Brain microvascular endothelial cell (primary cell): ENCODE measurements around the gene SCLY.

Source experiments
- DNase-seq: peaks from one replicate; pipeline ENCODE4 v3.0.0-alpha.2; 2020
- H3K27ac ChIP-seq: fragments of 250-450 bp; sonication (Bioruptor Pico); 2 replicates; pipeline ENCODE4 v1.5.1; 2020; ENCODE audit warnings: mild to moderate bottlenecking, moderate library complexity
- H3K27me3 ChIP-seq: fragments of 250-450 bp; sonication (Bioruptor Pico); replicated peaks from 2 replicates; pipeline ENCODE4 v1.5.1; 2020; ENCODE audit warnings: mild to moderate bottlenecking
- H3K36me3 ChIP-seq: fragments of 250-450 bp; sonication (Bioruptor Pico); replicated peaks from 2 replicates; pipeline ENCODE4 v1.5.1; 2020; ENCODE audit warnings: mild to moderate bottlenecking
- H3K4me3 ChIP-seq: 2 replicates; pipeline ENCODE4 v1.5.1; 2011; ENCODE audit warnings: low read depth, mild to moderate bottlenecking, control low read depth, low read length, moderate library complexity
- in situ Hi-C: cut with HindIII; loops from 2 replicates; pipeline ENCODE4 v1.10.0; 2017; ENCODE audit warnings: low sequenced_read_pairs, low pct_ligation_motif_present
- TF ChIP-seq, protein P1 (sequence below): IDR thresholded peaks from 2 replicates; pipeline ENCODE4 v1.5.1; 2011; ENCODE audit warnings: low read depth, mild to moderate bottlenecking, moderate library complexity, low read length, control low read depth, inconsistent platforms; ENCODE audit errors: missing control alignments

Gene SCLY

GRCh38 chr2:238131761-238132462, 71.1 kb downstream of the SCLY start:
- in situ Hi-C loops, result no loop called here
- no peak for DNase-seq
- no peak overlapping the region for H3K4me3 ChIP-seq
- TF ChIP-seq, protein P1, sequence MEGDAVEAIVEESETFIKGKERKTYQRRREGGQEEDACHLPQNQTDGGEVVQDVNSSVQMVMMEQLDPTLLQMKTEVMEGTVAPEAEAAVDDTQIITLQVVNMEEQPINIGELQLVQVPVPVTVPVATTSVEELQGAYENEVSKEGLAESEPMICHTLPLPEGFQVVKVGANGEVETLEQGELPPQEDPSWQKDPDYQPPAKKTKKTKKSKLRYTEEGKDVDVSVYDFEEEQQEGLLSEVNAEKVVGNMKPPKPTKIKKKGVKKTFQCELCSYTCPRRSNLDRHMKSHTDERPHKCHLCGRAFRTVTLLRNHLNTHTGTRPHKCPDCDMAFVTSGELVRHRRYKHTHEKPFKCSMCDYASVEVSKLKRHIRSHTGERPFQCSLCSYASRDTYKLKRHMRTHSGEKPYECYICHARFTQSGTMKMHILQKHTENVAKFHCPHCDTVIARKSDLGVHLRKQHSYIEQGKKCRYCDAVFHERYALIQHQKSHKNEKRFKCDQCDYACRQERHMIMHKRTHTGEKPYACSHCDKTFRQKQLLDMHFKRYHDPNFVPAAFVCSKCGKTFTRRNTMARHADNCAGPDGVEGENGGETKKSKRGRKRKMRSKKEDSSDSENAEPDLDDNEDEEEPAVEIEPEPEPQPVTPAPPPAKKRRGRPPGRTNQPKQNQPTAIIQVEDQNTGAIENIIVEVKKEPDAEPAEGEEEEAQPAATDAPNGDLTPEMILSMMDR, result no peak
- H3K27ac ChIP-seq, result no peak overlapping the region
- H3K36me3 ChIP-seq, result no peaks in the 10 kb centered on the region
- H3K27me3 ChIP-seq, result no peaks in the 10 kb centered on the region

DNA sequence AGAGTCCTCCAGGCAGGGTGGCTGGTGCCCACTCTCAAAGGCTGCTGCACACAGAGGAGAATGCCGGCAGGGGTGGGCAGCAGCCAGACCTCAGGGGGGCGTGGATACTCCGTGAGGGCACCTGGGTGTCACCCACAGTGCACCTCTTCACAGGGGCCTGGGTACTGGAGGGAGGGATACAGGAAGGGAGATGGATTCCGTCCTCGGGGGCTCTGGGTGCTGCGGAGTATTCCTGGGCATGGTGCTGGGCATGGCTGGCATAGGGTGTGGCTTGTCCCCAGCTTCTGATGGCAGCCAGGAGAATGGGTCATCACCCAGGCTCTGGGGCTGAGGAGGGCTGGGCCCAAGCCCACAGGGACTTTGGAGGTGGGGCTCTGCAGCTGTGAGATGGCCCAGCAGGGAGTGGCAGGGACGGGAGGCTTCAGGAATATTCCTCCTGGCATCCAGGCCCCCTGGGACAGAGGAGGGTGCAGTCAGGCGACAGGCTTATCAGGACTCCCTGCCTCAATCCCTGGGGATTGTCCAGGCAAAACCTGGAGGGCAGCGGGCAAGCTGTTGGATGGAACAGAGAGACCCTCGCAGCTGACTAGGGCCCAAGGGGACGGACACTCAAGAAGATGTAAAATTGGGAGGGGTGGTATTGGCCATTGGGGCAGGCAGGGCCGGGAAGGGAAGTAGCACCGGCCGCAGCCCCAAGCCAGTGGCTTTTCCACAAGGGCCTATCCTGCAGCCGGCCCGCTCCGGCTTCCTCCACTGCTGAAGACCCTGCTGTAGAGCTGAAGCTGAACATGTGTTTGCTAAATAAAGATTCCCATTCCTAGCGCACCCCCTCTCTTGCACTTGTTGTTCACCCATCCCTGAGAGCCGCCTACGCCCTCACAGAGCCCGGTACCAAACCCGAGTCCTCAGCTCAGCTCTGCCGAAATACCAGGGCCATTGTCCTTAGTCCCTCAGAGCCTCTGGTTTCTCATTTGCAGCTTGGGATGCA, 72.0 kb downstream of the SCLY start:
- TF ChIP-seq, protein P1, result no peak
- in situ Hi-C loops, result no loop called here
- DNase-seq, result no peak
- Histone ChIP-seq H3K27ac (no peak overlapping the region), H3K4me3 (no peak overlapping the region), H3K27me3 (no peaks in the 10 kb centered on the region), H3K36me3 (no peaks in the 10 kb centered on the region)

DNA sequence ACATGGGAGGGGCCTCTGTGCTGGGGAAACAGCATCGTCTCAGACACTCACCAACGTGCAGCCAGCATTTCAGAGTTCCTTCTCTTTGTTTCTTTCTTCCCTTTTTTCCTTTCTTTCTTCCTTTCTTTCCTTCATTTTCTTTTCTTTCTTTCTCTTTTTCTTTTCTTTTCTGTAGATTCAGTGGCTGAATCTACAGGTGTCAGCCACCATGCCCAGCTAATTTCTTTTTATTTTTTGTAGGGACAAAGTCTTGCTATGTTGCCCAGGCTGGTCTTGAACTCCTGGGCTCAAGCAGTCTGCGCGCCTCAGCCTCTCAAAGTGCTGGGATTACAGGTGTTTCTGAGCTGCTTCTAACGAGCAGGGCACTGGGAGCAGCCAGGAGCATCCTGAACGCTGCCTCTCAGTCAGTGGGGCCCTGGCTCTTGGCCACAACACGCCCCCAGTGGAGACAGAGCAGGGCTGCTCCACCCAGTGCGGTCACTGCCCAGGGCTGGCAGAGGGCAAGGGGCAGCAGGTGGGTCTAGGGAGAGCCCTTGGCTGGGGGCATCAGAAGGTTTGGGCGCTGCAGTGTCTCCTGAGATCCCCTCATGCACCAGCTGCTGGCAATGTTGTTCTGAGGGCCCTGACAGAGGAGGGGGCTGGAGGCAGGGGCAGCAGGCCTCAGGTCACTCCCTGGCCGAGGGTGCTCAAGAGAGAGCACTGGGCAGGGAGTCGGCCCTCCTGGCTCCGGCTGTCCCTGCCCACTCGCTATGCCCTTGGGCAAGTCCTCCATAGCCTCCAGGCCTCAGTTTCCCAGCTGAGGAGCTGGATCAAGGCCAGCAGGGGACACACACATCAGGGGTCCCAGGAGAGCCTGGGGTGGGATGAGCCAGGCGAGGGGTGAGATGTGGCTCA, 72.9 kb downstream of the SCLY start:
- no peak for DNase-seq
- no peak overlapping the region for H3K27ac ChIP-seq
- no peaks in the 10 kb centered on the region for H3K27me3 ChIP-seq
- no peaks in the 10 kb centered on the region for H3K36me3 ChIP-seq
- TF ChIP-seq, protein P1, result no peak
- in situ Hi-C loops, result no loop called here
- no peak overlapping the region for H3K4me3 ChIP-seq

- H3K27me3 ChIP-seq, result no peaks in the 10 kb centered on the region
- TF ChIP-seq, protein P1, result no peak
- DNase-seq, result no peak
- no peak overlapping the region for H3K27ac ChIP-seq
- H3K4me3 ChIP-seq, result no peak overlapping the region
- H3K36me3 ChIP-seq, result no peaks in the 10 kb centered on the region
- in situ Hi-C loops, result no loop called here
Observed at GRCh38 chr2:238134393-238134785, 73.6 kb downstream of the SCLY start.

DNA sequence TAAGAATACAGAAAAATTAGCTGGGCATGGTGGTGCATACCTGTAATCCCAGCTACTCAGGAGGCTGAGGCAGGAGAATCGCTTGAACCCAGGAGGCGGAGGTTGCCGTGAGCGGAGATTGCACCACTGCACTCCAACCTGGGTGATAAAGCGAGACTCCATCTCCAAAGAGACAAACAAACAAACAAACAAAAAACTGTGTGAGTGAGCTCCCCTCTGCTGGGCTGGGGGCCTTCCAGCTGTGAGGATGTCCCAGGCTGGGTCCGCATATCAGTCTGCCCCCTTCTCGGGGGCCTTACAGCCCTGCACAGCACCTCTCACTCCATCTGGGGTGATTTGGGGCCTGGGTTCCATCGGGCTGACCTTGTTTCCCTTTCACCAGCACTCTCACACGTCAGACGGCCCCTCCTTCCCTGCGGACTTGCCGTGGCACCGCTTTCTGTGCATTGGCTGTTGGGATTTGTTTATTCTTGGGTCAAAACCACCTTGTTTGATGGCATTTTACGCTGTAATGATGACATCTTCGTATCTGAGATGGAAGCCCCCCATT, 74.9 kb downstream of the SCLY start:
- no peak for DNase-seq
- in situ Hi-C loops, result no loop called here

More for the DNA sequence above, 74.9 kb downstream of the SCLY start:
- H3K27me3 ChIP-seq, result no peaks in the 10 kb centered on the region
- H3K27ac ChIP-seq, result no peak overlapping the region
- TF ChIP-seq, protein P1, result no peak
- H3K4me3 ChIP-seq, result no peak overlapping the region
- no peaks in the 10 kb centered on the region for H3K36me3 ChIP-seq
